ENCODE results near the gene RNU2-63P. TPM values are rescaled to one million over a fixed set of nuclear protein-coding genes. Genes with fewer than 3 reads are reported as not detected.

RNU2-63P gene
- total and polyA plus RNA-seq, 2 of the 8 experiments (the other 6 are each of a cell fraction or from before 2014, with no cell fraction given), result 6.6 TPM; not detected in 1

DNA sequence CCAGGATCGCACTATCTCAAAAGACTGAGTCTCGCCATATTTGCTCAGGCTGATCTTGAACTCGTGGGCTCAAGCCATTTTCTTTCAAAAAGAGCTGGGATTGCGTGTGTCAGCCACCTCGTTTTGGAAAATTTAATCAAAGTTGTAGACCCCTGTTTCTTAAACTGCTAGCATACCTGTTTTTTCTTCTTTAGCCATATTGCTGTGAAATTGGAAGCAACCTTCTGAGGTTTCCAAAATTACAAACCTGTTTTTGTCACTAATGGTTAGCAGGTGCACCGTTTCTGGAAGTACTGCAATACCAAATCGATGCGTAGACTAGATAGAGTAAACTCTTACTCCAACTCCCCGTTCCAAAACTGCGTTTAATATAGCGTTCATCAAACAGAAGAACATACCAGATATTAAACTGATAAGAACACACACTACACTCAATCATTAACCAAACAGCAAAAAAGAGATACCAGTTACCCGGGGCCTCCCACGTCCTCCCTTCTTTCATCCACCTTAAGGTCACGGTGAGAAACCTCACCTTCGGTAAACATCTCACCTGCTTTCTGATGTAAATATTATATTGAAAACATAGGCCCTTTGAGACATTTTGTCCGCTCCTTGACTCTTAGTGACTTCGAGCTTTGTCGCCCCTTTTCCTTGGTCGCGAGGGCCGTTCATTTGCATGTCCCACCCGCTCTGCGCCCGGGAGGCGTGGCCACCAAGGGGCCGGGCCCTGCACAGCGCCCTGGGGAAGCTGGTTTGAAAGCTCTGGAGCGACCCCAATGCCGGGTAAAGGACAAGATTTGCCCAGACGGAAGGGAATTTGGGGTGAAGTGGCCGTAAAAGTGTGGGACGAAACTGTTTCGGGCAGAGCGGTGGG is at the start of gene RNU2-63P (continued):
- TF ChIP-seq CREB1 (IDR thresholded peaks at IDR 0.05) (no peak), TCF12 (IDR thresholded peaks at IDR 0.05; ENCODE audit: low read depth, low read length) (0 out of 2 replicates have a peak, but pooled peaks have one; percentile 62), CHD2 (IDR thresholded peaks at IDR 0.05; ENCODE audit: low read length) (peak; percentile 10; the same call in 1 of the 2 replicates), POLR2AphosphoS5 (IDR thresholded peaks at IDR 0.05; ENCODE audit: low read depth, low read length) (peak; percentile 99), NRF1 (IDR thresholded peaks at IDR 0.05; ENCODE audit: low read depth, low read length) (peak; percentile 20; the same call in 1 of the 2 replicates), MAFK (IDR thresholded peaks at IDR 0.05; ENCODE audit: low read depth, low read length) (0 out of 2 replicates have a peak, but pooled peaks have one; percentile 1), SP2 (IDR thresholded peaks at IDR 0.05; ENCODE audit: low read length) (no peak), KDM1A (IDR thresholded peaks at IDR 0.05; ENCODE audit: borderline replicate concordance, low read length) (no peak), POLR2A (IDR thresholded peaks at IDR 0.05; ENCODE audit: control extremely low read depth in 1 of 2, low read depth in 2 of 2, low read length in 2 of 2) (peak; percentile 97 to 100), TAF7 (optimal IDR thresholded peaks at IDR 0.05; ENCODE audit: borderline replicate concordance, low read depth, low read length) (peak; percentile 100), SIN3A (conservative IDR thresholded peaks at IDR 0.05 in 1 of 2, IDR thresholded peaks at IDR 0.05 in 1 of 2; ENCODE audit: low read depth in 1 of 2, low read length in 2 of 2) (peak in 1 of 2 experiments; percentile 89; a peak in 1 of 4 replicates), BCL11A (IDR thresholded peaks at IDR 0.05; ENCODE audit: low read depth in 2 of 2, low read length in 2 of 2) (peak in 1 of 2 experiments; percentile 36), SP1 (IDR thresholded peaks at IDR 0.05; ENCODE audit: low read depth, low read length) (peak; percentile 94), PHF8 (conservative IDR thresholded peaks at IDR 0.05; ENCODE audit: low read depth, low read length) (0 out of 2 replicates have a peak, but pooled peaks have one; percentile 4), EZH2 (IDR thresholded peaks at IDR 0.05; ENCODE audit: low read depth, low read length, severe bottlenecking) (no peak), TBP (IDR thresholded peaks at IDR 0.05; ENCODE audit: low read depth, low read length) (peak; percentile 98), RNF2 (IDR thresholded peaks at IDR 0.05; ENCODE audit: borderline replicate concordance, low read depth, low read length, missing control alignments, poor library complexity, severe bottlenecking) (no peak), HDAC2 (IDR thresholded peaks at IDR 0.05; ENCODE audit: borderline replicate concordance in 1 of 2, low read depth in 2 of 2, low read length in 2 of 2) (peak in 1 of 2 experiments; percentile 58; a peak in 2 of 4 replicates), USF2 (IDR thresholded peaks at IDR 0.05; ENCODE audit: low read length) (no peak), CHD1 (IDR thresholded peaks at IDR 0.05; ENCODE audit: low read depth, low read length) (no peak), HDAC6 (IDR thresholded peaks at IDR 0.05; ENCODE audit: low read depth, low read length) (no peak)
- TF ChIP-seq, protein P1, sequence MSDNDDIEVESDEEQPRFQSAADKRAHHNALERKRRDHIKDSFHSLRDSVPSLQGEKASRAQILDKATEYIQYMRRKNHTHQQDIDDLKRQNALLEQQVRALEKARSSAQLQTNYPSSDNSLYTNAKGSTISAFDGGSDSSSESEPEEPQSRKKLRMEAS (IDR thresholded peaks at IDR 0.05), result no peak

Data from H1 (cell line).